H9 (cell line): ENCODE results near the gene ZNF564. TPM values are rescaled to one million over a fixed set of nuclear protein-coding genes. Genes with fewer than 3 reads are reported as not detected.

Experiments
- DNase-seq: peaks from one replicate; pipeline ENCODE4 v3.0.0-alpha.2; 2017
- H2AFZ ChIP-seq: one replicate; pipeline ENCODE4 v1.6.1; 2013; ENCODE audit warnings: mild to moderate bottlenecking, low read length, control low read depth, moderate library complexity
- H2AK5ac ChIP-seq: 2 replicates; pipeline ENCODE4 v1.6.1; 2013; ENCODE audit warnings: low read length, control low read depth, mixed read lengths; ENCODE audit not compliant: insufficient read length
- H2BK120ac ChIP-seq: one replicate; pipeline ENCODE4 v1.6.1; 2013; ENCODE audit warnings: low read depth, mild to moderate bottlenecking, low read length, control low read depth, inconsistent platforms; ENCODE audit not compliant: poor library complexity, severe bottlenecking
- H2BK12ac ChIP-seq: 2 replicates; pipeline ENCODE4 v1.6.1; 2013; ENCODE audit warnings: low read length, control low read depth, mixed read lengths, low read depth; ENCODE audit not compliant: insufficient read length
- H2BK15ac ChIP-seq: 2 replicates; pipeline ENCODE4 v1.6.1; 2013; ENCODE audit warnings: low read depth, low read length, control low read depth
- H2BK20ac ChIP-seq: one replicate; pipeline ENCODE4 v1.6.1; 2013; ENCODE audit warnings: low read depth, mild to moderate bottlenecking, low read length, control low read depth, inconsistent platforms; ENCODE audit not compliant: poor library complexity, severe bottlenecking
- H2BK5ac ChIP-seq: 2 replicates; pipeline ENCODE4 v1.6.1; 2013; ENCODE audit warnings: low read length, control low read depth, mixed read lengths; ENCODE audit not compliant: insufficient read length
- H3K14ac ChIP-seq: 2 replicates; pipeline ENCODE4 v1.6.1; 2013; ENCODE audit warnings: low read length, control low read depth; ENCODE audit not compliant: insufficient read depth
- H3K18ac ChIP-seq: 2 replicates; pipeline ENCODE4 v1.6.1; 2013; ENCODE audit warnings: low read depth, mild to moderate bottlenecking, mixed read lengths, low read length, control low read depth; ENCODE audit not compliant: insufficient read length
- H3K23ac ChIP-seq: 2 replicates; pipeline ENCODE4 v1.6.1; 2013; ENCODE audit warnings: low read length, control low read depth, mixed read lengths, low read depth; ENCODE audit not compliant: insufficient read length
- H3K23me2 ChIP-seq: 2 replicates; pipeline ENCODE4 v1.6.1; 2013; ENCODE audit warnings: low read depth, mild to moderate bottlenecking, mixed read lengths, low read length, control low read depth; ENCODE audit not compliant: insufficient read length, poor library complexity, severe bottlenecking
- H3K27ac ChIP-seq: 2 replicates; pipeline ENCODE4 v1.5.1; 2013; ENCODE audit warnings: low read length, control low read depth, mixed read lengths, low read depth; ENCODE audit not compliant: insufficient read length
- H3K27me3 ChIP-seq: 2 replicates; pipeline ENCODE4 v1.6.1; 2013; ENCODE audit warnings: low read length, control low read depth, inconsistent platforms; ENCODE audit not compliant: insufficient read depth
- H3K4ac ChIP-seq: 2 replicates; pipeline ENCODE4 v1.6.1; 2013; ENCODE audit warnings: low read depth, mild to moderate bottlenecking, control low read depth, inconsistent platforms, low read length, moderate library complexity
- H3K4me1 ChIP-seq: 2 replicates; pipeline ENCODE4 v1.6.1; 2013; ENCODE audit warnings: low read length, control low read depth, inconsistent platforms; ENCODE audit not compliant: insufficient read depth
- H3K4me2 ChIP-seq: 2 replicates; pipeline ENCODE4 v1.6.1; 2013; ENCODE audit warnings: low read length, control low read depth, mixed read lengths; ENCODE audit not compliant: insufficient read length, insufficient read depth
- H3K56ac ChIP-seq: 2 replicates; pipeline ENCODE4 v1.6.1; 2013; ENCODE audit warnings: low read depth, mild to moderate bottlenecking, mixed read lengths, low read length, control low read depth; ENCODE audit not compliant: insufficient read length
- H3K79me1 ChIP-seq: 2 replicates; pipeline ENCODE4 v1.6.1; 2013; ENCODE audit warnings: low read depth, mild to moderate bottlenecking, moderate library complexity, low read length, control low read depth, inconsistent platforms; ENCODE audit not compliant: insufficient read depth, poor library complexity, severe bottlenecking
- H3K79me2 ChIP-seq: 2 replicates; pipeline ENCODE4 v1.6.1; 2013; ENCODE audit warnings: low read length, control low read depth, inconsistent platforms; ENCODE audit not compliant: insufficient read depth
- H3K9ac ChIP-seq: 2 replicates; pipeline ENCODE4 v1.6.1; 2013; ENCODE audit warnings: low read length, control low read depth, mixed read lengths; ENCODE audit not compliant: insufficient read length; ENCODE audit errors: extremely low read depth
- H3K9me3 ChIP-seq: one replicate; pipeline ENCODE4 v1.6.1; 2013; ENCODE audit warnings: low read depth, low read length, inconsistent platforms; ENCODE audit not compliant: control insufficient read depth
- H3T11ph ChIP-seq: one replicate; pipeline ENCODE4 v1.6.1; 2013; ENCODE audit warnings: mild to moderate bottlenecking, low read length, control low read depth, inconsistent platforms
- H4K20me1 ChIP-seq: one replicate; pipeline ENCODE4 v1.6.1; 2013; ENCODE audit not compliant: control insufficient read depth, insufficient read length, insufficient read depth
- H4K5ac ChIP-seq: 2 replicates; pipeline ENCODE4 v1.6.1; 2013; ENCODE audit warnings: low read depth, mild to moderate bottlenecking, mixed read lengths, low read length, control low read depth; ENCODE audit not compliant: insufficient read length
- H4K8ac ChIP-seq: replicated peaks from 2 replicates; pipeline ENCODE4 v1.6.1; 2013; ENCODE audit warnings: low read length, control low read depth, mixed read lengths, low read depth; ENCODE audit not compliant: insufficient read length
- H4K91ac ChIP-seq: 2 replicates; pipeline ENCODE4 v1.6.1; 2013; ENCODE audit warnings: low read depth, mild to moderate bottlenecking, moderate library complexity, mixed read lengths, low read length, control low read depth; ENCODE audit not compliant: insufficient read length
- H3K27ac Mint-ChIP-seq, 3 experiments: 2 replicates in 2 of 3; 3 replicates in 1 of 3; pipeline ENCODE4 v1.8.0; 2020 to 2021; ENCODE audit warnings: mixed read lengths in 3 of 3, mild to moderate bottlenecking in 1 of 3, moderate library complexity in 1 of 3
- H3K27me3 Mint-ChIP-seq: 2 replicates; pipeline ENCODE4 v1.8.0; 2021; ENCODE audit warnings: low read depth, mild to moderate bottlenecking, moderate library complexity, mixed read lengths
- H3K36me3 Mint-ChIP-seq, 3 experiments: 2 replicates in 2 of 3; 3 replicates in 1 of 3; pipeline ENCODE4 v1.8.0; 2020 to 2021; ENCODE audit warnings: low read depth in 3 of 3, mixed read lengths in 3 of 3; ENCODE audit not compliant: insufficient read depth in 1 of 3
- H3K4me1 Mint-ChIP-seq, 2 experiments: 2 replicates each; pipeline ENCODE4 v1.8.0; 2020; ENCODE audit warnings: mixed read lengths in 2 of 2
- H3K4me3 Mint-ChIP-seq, 2 experiments: 2 replicates in 1 of 2; 3 replicates in 1 of 2; pipeline ENCODE4 v1.8.0; 2020 to 2021; ENCODE audit warnings: mild to moderate bottlenecking in 2 of 2, mixed read lengths in 2 of 2, moderate library complexity in 1 of 2
- H3K9me3 Mint-ChIP-seq, 2 experiments: 2 replicates in 1 of 2; 3 replicates in 1 of 2; pipeline ENCODE4 v1.8.0; 2020; ENCODE audit warnings: mild to moderate bottlenecking in 2 of 2, mixed read lengths in 2 of 2, moderate library complexity in 1 of 2
- CTCF ChIP-seq: fragments of 200-600 bp; sonication (generic); conservative IDR thresholded peaks from 3 replicates; pipeline ENCODE4 v1.8.0; 2021; ENCODE audit warnings: antibody characterized with exemption, mild to moderate bottlenecking
- WGBS: extraction: QIAGEN DNeasy Blood & Tissue Kit; methylation state at CpG from one replicate; pipeline ENCODE4 v1.1.7; 2013; ENCODE audit warnings: missing lambda C conversion rate, low lambda C conversion rate, mixed read lengths; ENCODE audit not compliant: insufficient read length; ENCODE audit errors: extremely low coverage; 5-methylcytosine and 5-hydroxymethylcytosine counted together
- total RNA-seq: library from RNA; stranded (reverse); gene quantifications from 2 replicates; pipeline ENCODE4 v1.2.1, GENCODE V29; 2021

Gene ZNF564
- total RNA-seq, 1 experiment from 2014 or later: 11.3 TPM

GRCh38 chr19:12485052-12485416 lies 66.2 kb downstream of the ZNF564 start:
- Histone ChIP-seq H3K27ac (no peak overlapping the region), H3K56ac (no peak overlapping the region), H2BK5ac (no peak overlapping the region), H2BK12ac (no peak overlapping the region), H3T11ph (no peak overlapping the region), H3K4ac (no peak overlapping the region), H4K20me1 (no peaks in the 10 kb centered on the region), H3K4me2 (peak overlapping the region; percentile 84), H3K4me1 (no peaks in the 10 kb centered on the region; the same call in 1 of the 2 replicates), H3K79me1 (no peaks in the 10 kb centered on the region), H3K27me3 (no peaks in the 10 kb centered on the region; the same call in 1 of the 2 replicates), H3K23ac (no peak overlapping the region), H3K14ac (no peak overlapping the region), H3K18ac (no peak overlapping the region), H3K79me2 (no peaks in the 10 kb centered on the region), H2BK15ac (no peak overlapping the region), H4K5ac (no peak overlapping the region), H2AK5ac (no peak overlapping the region), H2AFZ (no peak overlapping the region), H2BK20ac (no peak overlapping the region), H3K9me3 (no peaks in the 10 kb centered on the region), H4K8ac (no peak overlapping the region), H2BK120ac (no peak overlapping the region), H4K91ac (no peak overlapping the region), H3K23me2 (peaks cover 10% of the 10 kb centered on the region), H3K9ac (no peak overlapping the region)
- Mint-ChIP-seq H3K27me3 (peaks cover 11% of the 10 kb centered on the region), H3K9me3 (no peaks in the 10 kb centered on the region), H3K4me1 (peaks cover 13 to 19% of the 10 kb centered on the region in 2 experiments), H3K36me3 (no peaks in the 10 kb centered on the region; a peak in 1 of 7 replicates), H3K27ac (peak overlapping the region in 2 of 3 experiments; percentile 77; a peak in 2 of 7 replicates), H3K4me3 (peak overlapping the region; percentile 83 to 87)
- no peak for DNase-seq
- WGBS: no CpG with 5 or more reads among the region's 11 CpGs
- TF ChIP-seq CTCF: no peak
